GM19193 (cell line): Measurements from ENCODE around the gene CPN1.

Source experiments
- POLR2A ChIP-seq: IDR thresholded peaks from 4 replicates; pipeline ENCODE4 v1.6.1; 2011; ENCODE audit not compliant: insufficient read depth, insufficient read length; ENCODE audit errors: extremely low read depth

CPN1 gene

DNA sequence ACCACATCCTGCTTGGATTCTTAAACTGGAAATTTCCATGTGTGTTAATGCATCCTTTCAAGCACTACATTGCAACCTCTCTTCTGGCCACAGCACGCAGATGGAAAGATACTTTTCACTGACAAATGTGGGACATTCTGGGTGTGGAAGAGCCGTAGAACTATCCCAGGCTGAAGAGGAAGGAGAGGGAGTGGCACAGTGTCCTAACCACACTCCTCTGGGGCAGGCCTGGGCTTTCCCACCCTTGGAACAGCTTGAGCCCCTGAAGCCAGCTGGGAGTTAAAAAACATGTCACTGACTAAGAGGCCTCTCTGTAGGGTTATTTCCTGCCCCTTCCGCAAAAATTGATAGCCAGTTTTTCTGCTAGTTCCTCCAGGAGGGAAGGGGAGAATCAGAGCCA, 37.9 kb downstream of the CPN1 start:
- no peak for TF ChIP-seq POLR2A

DNA sequence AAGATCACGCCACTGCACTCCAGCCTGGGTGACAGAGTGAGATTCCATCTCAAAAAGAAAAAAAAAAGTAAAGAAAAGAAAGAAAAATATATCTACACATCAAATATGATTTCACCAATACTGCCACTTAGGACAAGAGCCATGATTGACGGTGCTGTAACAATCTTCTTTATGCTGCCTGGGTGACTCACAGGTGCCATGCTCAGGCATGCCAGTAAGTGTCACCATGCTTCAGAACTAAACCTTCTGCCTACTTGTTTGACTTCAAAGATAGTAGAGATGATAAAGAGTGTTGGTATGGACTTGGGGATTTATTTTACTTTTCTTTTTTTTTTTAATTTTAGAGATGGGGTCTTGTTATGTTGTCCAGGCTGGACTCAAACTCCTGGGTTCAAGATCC, 38.3 kb downstream of the CPN1 start:
- TF ChIP-seq POLR2A, result no peak

DNA sequence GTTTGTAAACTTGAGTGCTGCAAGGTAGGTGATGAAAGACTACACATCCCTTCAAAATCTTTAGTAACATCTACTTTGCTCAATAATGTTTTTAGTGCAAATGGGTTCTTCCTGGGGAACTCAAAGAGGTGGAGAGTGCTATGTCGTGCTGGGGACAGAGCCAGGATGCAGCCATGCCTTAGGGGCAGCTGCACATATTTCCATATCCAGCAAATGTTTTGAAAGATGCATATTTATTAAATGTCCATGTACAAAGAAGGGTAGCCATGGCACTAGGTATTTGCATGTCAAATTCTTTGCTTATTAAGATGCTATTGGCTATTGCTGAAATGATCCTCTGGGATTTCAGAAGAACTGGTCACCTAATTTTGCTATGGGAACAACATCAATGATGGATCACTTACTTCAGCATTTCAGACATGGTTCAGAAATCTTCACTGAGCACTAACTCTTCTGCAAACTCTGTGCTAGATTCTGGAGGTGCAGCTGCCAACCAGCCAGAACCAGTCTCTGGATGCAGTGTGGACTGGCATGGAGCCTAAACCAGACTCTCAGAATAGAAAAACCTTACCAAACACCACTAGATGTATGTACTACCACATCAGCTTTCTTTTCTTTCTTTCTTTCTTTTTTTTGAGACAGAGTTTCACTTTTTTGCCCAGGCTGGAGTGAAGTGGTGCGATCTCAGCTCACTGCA, 40.2 kb downstream of the CPN1 start:
- no peak for TF ChIP-seq POLR2A

DNA sequence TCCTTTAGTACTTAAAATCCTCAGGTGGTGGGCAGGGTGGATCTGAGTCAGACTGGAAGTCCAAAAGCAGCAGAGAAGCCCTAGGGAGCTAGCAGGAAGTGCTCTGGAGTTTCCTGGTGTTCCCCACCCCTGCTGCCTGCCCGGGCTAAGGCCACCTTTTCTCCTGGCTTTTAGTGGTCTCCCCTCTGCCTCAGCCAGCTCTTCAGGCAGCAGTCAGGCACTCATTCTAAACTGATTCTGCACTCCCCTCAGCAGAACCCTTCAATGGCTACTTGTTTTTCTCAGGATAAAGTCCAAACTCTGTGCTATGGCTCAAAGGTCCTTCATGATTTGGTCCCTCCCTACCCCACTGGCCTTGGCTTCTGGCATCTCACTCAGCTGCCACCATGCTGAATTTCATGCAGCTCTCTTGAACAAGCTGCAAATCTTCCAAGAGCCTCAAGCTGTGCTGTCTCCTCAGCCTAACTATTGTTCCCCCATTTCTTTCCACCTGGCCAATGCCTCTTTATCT, 43.1 kb downstream of the CPN1 start:
- no peak for TF ChIP-seq POLR2A

DNA sequence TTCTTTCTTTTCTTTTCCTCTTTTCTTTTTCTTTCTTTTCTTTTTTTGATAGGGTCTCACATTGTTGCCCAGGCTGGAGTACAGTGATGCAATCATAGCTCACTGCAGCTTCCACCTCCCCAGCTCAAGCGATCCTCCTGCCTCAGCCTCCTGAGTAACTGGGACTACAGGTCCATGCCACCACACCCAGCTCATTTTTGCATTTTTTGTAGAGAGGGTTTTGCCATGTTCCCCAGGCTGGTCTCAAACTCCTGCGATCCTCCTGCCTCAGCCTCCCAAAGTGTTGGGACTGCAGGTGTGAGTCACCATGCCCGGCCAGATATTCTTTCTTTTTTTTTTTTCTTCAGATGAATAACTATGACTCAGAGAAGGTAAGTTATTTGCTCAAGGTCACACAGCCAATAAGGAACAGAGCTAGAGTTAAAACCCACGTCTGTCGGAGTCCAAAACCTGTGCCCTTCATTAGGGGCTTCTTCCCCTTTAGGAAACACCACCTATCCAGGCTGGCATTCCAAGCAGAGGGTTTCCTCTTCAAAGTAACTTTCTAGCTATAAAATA, 43.8 kb downstream of the CPN1 start:
- no peak for TF ChIP-seq POLR2A

DNA sequence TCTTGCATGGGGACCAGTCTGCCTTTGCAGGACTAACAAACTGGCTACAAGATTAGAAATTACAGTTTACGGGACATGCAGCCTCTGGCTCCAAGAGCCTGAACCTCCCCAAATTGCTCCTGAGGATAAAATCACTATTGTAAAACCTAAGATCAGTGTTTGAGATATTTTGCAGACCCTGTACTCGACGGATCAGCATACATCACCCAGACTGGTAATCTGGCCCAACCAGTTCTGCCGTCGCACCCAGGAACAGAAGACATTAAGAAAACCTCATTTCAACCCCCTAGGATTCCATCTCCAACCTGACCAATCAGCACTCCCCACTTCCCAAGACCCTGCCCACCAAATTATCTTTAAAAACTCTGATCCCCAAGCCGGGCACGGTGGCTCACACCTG, 44.8 kb downstream of the CPN1 start:
- TF ChIP-seq POLR2A, result no peak

DNA sequence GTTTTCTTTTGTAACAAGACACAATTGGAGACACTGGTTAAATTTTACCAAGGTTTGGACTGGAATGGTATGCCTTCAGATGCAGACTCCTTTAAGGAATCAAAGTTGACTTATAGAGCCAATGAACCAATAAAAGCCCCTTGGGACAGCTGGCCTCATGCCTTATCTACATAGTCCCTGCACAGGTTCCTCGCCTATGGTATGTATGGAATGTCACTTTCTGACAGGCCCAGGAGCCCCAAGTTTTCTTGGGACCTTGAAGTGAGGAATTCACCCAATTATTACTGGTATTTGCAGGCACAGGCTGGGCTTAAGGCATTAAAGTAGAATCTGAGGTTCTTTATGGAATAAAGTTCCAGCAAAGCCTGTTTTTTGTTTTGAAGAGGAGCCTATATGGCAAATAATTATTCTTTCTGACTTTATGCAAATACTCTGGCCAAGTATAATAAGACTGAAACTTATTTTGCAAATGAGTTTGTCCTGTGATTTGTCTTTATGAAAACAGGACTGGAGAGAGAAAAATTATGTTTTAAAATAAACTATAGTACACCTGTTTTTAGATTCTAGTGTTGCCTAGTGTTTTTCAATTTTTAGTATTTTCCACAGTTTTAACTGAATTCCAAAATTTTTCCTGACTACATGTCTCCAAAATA, 47.8 kb downstream of the CPN1 start:
- TF ChIP-seq POLR2A, result no peak

DNA sequence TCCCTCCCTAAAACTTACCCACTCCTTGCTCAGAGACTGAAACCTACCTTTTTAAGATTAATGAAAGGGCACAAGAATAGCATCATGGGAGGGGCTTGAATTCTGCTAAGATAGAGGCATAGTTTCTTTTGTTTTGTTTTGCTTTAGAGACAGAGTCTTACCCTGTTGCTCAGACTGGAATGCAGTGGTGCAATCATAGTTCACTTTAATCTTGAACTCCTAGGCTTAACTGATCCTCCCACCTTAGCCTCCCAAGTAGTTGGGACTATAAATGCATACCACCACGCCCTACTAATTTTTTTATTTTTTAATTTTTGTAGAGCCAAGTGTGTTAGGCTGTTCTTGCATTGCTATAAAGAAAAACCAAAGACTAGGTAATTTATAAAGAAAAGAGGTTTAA, 54.3 kb downstream of the CPN1 start:
- TF ChIP-seq POLR2A, result no peak

DNA sequence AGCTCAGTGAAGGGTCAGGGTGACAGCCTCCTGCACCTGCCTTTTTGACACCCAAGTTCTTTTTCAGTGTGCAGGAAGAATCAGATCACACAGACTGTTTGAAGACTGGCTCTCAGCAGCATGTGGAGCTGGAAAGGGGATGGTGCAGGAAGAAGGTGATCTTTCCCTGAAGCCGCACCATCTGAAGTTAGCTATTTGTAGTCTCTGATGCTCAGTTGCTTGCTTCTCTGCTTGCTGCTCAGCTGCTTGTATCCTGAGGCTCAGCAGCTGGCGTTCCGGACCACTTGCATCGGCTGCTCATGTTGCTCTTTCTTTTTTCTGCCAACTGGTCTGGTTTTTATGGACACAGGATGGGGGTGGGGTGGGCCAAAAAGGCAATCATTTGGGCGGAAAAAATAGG, 56.1 kb downstream of the CPN1 start:
- no peak for TF ChIP-seq POLR2A

DNA sequence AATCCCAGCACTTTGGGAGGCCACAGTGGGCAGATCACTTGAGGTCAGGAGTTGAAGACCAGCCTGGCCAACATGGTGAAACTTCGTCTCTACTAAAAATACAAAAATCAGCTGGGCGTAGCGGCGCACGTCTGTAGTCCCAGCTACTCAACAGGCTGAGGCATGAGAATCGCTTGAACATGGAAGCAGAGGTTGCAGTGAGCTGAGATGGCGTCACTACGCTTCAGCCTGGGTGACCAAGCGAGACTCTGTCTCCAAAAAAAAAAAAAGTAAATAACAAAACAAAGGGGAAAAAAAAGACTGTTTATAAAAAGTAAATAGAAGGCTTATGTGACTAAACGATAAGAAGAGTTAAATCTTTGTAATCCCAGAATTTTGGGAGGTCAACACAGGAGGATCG, 56.9 kb downstream of the CPN1 start:
- no peak for TF ChIP-seq POLR2A

DNA sequence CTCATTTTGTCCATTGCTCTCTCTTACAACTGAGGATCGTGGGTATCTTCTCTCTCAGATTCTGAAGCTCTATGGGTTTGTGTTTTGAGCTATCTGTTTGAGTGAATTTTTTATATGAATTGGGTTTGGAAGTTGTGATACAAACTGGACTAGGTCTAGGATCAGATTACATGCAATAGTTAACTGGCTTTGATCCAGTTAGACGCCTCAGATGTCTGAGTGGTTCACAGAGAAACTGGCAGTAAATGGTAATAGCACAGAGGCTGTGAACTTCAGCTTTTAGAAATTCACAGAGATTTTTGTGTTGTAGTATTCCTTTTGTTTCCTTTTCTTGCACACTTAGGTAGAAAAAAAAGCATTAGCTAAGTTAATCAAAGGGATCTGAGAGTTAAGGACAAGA, 59.3 kb downstream of the CPN1 start:
- TF ChIP-seq POLR2A, result no peak

DNA sequence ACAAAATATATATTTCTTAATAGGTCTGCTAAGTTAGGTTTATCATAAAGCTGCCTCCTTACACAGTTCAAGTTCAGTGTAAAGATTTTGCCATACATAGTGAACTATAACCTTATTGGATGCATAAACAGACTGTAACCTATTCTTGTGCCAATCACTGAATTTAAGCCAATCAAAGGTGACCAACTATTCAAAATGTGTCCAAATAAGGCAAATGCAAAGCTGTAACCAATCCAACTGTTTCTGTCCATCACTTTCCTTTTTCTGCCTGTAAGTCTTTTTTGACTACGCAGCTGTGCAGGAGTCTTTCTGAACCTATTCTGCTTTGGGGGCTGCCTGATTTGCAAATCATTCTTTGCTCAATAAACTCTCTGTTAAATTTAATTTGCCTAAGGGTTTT, 60.3 kb downstream of the CPN1 start:
- no peak for TF ChIP-seq POLR2A

DNA sequence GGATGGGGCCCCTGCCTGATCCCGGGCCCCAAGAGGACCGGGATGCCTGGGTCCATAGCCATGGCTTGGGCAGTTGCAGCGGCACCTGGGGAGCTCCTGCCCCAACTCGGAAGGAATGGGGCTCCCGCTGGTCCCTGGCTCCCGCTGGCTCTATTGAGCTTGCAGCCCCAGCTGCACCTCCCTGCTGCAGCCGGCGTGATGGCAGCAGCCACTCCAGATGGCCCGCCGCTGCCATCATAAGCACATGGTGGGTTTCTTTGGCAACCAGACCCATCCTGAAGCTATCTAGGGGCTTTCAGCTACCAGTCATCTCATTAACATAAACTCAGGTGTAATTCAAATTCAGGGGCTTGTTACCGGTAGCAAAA, 60.8 kb downstream of the CPN1 start:
- no peak for TF ChIP-seq POLR2A

DNA sequence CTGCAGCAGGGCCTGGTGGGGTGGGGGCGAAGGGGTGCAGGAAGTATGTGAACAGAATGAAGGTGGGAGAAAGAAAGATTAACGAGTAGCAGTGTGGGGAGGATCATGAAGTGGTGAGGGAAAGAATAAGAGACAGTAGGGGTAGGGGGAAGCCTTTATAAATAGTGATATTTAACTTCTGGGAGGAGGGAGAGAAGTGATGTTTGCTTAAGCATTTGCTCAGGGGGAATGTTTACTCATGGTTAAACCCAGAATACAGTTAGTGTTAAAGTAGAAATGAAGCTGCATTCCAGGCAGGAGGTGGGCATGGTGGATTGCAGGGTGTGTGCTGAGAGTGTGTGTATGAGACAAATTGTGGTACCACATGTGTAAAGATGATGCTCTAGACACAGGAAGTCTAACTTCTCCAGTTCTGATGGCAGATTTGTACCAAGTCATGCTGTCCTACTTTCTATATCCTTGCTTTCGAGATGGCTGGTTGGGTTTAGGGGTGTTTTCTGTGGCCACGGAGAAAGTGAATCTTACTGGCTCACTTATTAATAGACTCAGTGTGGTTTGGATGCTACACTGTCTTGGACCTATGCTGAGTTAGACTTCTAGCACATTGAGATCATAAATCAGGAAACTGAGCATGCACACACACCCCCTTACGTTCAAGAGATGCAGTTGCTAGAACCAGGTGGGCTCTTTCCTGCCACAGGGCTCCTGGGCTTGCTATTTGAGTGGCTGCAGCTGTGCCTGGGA, 61.4 kb downstream of the CPN1 start:
- no peak for TF ChIP-seq POLR2A

DNA sequence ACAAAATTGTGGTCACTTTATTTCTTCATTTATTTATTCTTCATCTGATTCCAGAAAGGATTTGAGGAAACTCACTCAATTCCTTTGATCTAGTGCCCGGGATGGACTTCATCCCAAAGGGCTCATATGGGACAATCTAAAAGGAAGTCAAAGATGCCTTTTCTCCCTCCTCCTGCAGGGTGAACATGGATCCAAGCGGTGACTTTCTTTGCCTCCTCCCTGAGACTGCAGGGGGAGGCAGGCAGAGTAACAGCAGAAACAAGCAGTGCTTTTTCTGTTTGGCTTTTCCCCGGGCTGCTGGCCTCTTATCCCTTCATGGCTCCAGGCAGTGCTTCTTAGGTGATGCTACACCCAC, 61.9 kb downstream of the CPN1 start:
- TF ChIP-seq POLR2A, result no peak
